Esophagus muscularis mucosa (tissue), 4 donors: ENCODE data around the gene IFT57. TPM values are rescaled to one million over a fixed set of nuclear protein-coding genes. Genes with fewer than 3 reads are reported as not detected.
A peak's percentile ranks its signal among the peaks of the same experiment; 100 is the strongest.
"Not testable (repeated sequence)": the region's sequence is repeated elsewhere in the genome, so short reads cannot be mapped to it uniquely, and the experiment has no call there.

Source experiments
- DNase-seq: peaks from one replicate; pipeline ENCODE4 v3.0.0-alpha.2; 2017; ENCODE audit errors: extremely low spot score
- H3K27ac ChIP-seq, 4 donors: fragments of 200-600 bp; sonication (generic); replicated peaks in 1 of 4; 1 replicate in 3 of 4; 2 replicates in 1 of 4; pipeline ENCODE4 v1.5.1; 2016 to 2019; ENCODE audit warnings: mild to moderate bottlenecking in 1 of 4
- H3K27me3 ChIP-seq, 4 donors: fragments of 200-600 bp; sonication (generic); one replicate each; pipeline versions ENCODE4 v1.5.1 to v1.6.0; 2016 to 2019
- H3K36me3 ChIP-seq, 4 donors: fragments of 200-600 bp; sonication (generic); one replicate each; pipeline ENCODE4 v1.5.1; 2016 to 2019
- H3K4me1 ChIP-seq, 4 donors: fragments of 200-600 bp; sonication (generic); one replicate each; pipeline ENCODE4 v1.5.1; 2016 to 2019
- H3K4me3 ChIP-seq, 4 donors: fragments of 200-600 bp; sonication (generic); 1 replicate in 2 of 4; 2 replicates in 2 of 4; pipeline ENCODE4 v1.5.1; 2016 to 2019; ENCODE audit warnings: mild to moderate bottlenecking in 4 of 4, moderate library complexity in 1 of 4
- H3K9me3 ChIP-seq, 4 donors: fragments of 200-600 bp; sonication (generic); 1 replicate in 3 of 4; 2 replicates in 1 of 4; pipeline ENCODE4 v1.5.1; 2016 to 2019
- EP300 ChIP-seq: sonication (generic); formaldehyde crosslinking; IDR thresholded peaks from one replicate; pipeline ENCODE4 v1.6.1; 2017; ENCODE audit warnings: antibody characterized with exemption
- POLR2A ChIP-seq: fragments of 450-650 bp; IDR thresholded peaks from one replicate; pipeline ENCODE4 v1.6.1; 2017; ENCODE audit warnings: antibody characterized with exemption, moderate library complexity, mild to moderate bottlenecking, low read depth
- POLR2AphosphoS5 ChIP-seq, 2 donors: sonication (generic); formaldehyde crosslinking; IDR thresholded peaks; one replicate each; pipeline ENCODE4 v1.6.1; 2017; ENCODE audit warnings: antibody characterized with exemption in 2 of 2
- WGBS: methylation state at CpG from one replicate; pipeline ENCODE4 v1.1.5; 2018; 5-methylcytosine and 5-hydroxymethylcytosine counted together
- intact Hi-C: fragments of 100-400 bp; cut with DNase I; formaldehyde crosslinking; loops from one replicate; pipeline ENCODE4 v1.15.1; 2023
- total RNA-seq, 4 donors: library from RNA; depleted of rRNA; stranded (reverse); fragments of >200 nt; gene quantifications; one replicate each; pipeline versions ENCODE4 v1.1.0 to v1.2.1, GENCODE V29; 2016
- TF ChIP-seq, protein P1 (sequence below), 3 experiments: fragments of 200-600 bp in 2 of 3; fragments of 450-650 bp in 1 of 3; sonication (generic) in 2 of 3; IDR thresholded peaks; one replicate each; pipeline ENCODE4 v1.5.1; 2017 to 2019; ENCODE audit warnings: antibody characterized with exemption in 3 of 3, mild to moderate bottlenecking in 2 of 3, moderate library complexity in 1 of 3

IFT57 gene, protein sequence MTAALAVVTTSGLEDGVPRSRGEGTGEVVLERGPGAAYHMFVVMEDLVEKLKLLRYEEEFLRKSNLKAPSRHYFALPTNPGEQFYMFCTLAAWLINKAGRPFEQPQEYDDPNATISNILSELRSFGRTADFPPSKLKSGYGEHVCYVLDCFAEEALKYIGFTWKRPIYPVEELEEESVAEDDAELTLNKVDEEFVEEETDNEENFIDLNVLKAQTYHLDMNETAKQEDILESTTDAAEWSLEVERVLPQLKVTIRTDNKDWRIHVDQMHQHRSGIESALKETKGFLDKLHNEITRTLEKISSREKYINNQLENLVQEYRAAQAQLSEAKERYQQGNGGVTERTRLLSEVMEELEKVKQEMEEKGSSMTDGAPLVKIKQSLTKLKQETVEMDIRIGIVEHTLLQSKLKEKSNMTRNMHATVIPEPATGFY
- 10 to 100 TPM; 52.3 to 82.4 (median 61.4) TPM for total RNA-seq

DNA sequence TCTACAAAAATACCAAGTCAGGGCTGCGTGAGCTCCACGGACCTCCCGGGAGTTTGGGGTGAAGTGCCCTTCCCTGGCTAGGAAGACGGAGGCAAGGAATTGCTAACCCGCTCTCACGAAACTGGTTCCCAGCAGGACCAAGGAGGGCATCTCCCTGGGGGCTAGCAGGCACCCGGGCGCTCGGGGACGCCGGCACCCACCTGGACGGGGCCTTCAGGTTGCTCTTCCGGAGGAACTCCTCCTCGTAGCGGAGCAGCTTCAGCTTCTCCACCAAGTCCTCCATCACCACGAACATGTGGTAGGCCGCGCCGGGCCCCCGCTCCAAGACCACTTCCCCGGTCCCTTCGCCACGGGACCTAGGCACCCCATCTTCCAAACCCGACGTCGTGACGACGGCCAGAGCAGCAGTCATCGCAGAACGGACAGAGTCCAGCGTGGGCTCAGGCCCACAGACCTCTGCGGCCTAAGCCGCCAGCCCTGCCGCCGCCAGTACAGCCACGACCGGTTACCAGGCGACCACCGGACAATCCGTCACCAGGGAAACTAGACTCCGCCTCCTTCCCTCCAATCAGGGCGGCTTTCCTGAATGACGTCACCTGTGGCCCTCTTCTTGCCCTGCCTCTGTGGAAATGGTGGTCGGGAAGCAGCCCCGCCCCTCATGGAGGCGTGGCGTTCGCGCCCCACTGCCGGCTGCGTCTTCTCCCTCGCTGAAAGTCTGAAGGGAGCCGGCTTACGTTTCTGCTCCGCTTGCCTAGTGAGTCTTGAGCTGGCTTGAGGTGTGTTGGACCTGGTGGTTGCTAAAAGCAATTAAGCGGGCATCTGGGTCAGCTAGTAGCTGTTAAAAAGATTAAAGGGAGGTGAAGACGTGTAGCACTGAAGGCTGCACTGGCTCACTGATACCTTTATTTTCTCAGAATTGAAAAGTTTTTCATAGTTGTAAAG, at the start of gene IFT57:
Gene IFT57, minus strand, starts transcription at position 514 of the 942 bp plus-strand sequence. Its CDS starts 102 bp downstream, at position 412.
- under 1% methylated on average over 27 of the region's 57 CpGs for WGBS
- intact Hi-C loops: loop anchor here (2.0 to 10.0 kb wide), 3 partner anchors 131 to 790 kb away; partner anchors contain the start of gene CD47
- peak; percentile 99 for DNase-seq
- no peak for TF ChIP-seq EP300
- peak; percentile 87 to 89 for TF ChIP-seq POLR2AphosphoS5 (IDR thresholded peaks at IDR 0.05)
- TF ChIP-seq, protein P1, sequence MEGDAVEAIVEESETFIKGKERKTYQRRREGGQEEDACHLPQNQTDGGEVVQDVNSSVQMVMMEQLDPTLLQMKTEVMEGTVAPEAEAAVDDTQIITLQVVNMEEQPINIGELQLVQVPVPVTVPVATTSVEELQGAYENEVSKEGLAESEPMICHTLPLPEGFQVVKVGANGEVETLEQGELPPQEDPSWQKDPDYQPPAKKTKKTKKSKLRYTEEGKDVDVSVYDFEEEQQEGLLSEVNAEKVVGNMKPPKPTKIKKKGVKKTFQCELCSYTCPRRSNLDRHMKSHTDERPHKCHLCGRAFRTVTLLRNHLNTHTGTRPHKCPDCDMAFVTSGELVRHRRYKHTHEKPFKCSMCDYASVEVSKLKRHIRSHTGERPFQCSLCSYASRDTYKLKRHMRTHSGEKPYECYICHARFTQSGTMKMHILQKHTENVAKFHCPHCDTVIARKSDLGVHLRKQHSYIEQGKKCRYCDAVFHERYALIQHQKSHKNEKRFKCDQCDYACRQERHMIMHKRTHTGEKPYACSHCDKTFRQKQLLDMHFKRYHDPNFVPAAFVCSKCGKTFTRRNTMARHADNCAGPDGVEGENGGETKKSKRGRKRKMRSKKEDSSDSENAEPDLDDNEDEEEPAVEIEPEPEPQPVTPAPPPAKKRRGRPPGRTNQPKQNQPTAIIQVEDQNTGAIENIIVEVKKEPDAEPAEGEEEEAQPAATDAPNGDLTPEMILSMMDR (IDR thresholded peaks at IDR 0.05): peak in 1 of 3 experiments; percentile 9
- TF ChIP-seq POLR2A: peak; percentile 30
- no peaks in the 10 kb centered on the region for H3K27me3 ChIP-seq
- H3K9me3 ChIP-seq: no peaks in the 10 kb centered on the region
- H3K36me3 ChIP-seq: peaks cover 0 to 6% (median 2%) of the 10 kb centered on the region in 4 donors
- peak within 1 kb of the TSS; percentile 77 to 86 (median 82) for H3K4me3 ChIP-seq
- H3K4me1 ChIP-seq: peaks cover 12 to 49% (median 47%) of the 10 kb centered on the region in 4 donors
- H3K27ac ChIP-seq: peak within 1 kb of the TSS; percentile 77 to 80 (median 78)

GRCh38 chr3:108271626-108272025, 49.4 kb upstream of the IFT57 start:
- H3K27ac ChIP-seq: no peak overlapping the region
- H3K4me1 ChIP-seq: no peaks in the 10 kb centered on the region
- TF ChIP-seq POLR2AphosphoS5 (IDR thresholded peaks at IDR 0.05) (no peak), POLR2A (no peak), EP300 (no peak)
- TF ChIP-seq, protein P1 (IDR thresholded peaks at IDR 0.05): no peak
- no peak for DNase-seq
- no peaks in the 10 kb centered on the region for H3K9me3 ChIP-seq
- no peak overlapping the region for H3K4me3 ChIP-seq
- no peaks in the 10 kb centered on the region for H3K27me3 ChIP-seq
- H3K36me3 ChIP-seq: no peaks in the 10 kb centered on the region
- intact Hi-C loops: no loop called here
- WGBS: 43% methylated on average over 2 of the region's 2 CpGs

GRCh38 chr3:108268235-108268634, 46.0 kb upstream of the IFT57 start:
- H3K4me1 ChIP-seq, intact Hi-C loops, H3K9me3 ChIP-seq, H3K27me3 ChIP-seq, H3K36me3 ChIP-seq, H3K4me3 ChIP-seq, H3K27ac ChIP-seq, DNase-seq: not testable (repeated sequence)
- 95% methylated on average over 3 of the region's 3 CpGs for WGBS

- H3K27ac ChIP-seq, intact Hi-C loops, H3K9me3 ChIP-seq, H3K4me1 ChIP-seq, H3K36me3 ChIP-seq, H3K27me3 ChIP-seq, DNase-seq, H3K4me3 ChIP-seq: not testable (repeated sequence)
- WGBS: 90% methylated on average over 5 of the region's 5 CpGs
Measured at GRCh38 chr3:108264534-108265298, 42.5 kb upstream of the IFT57 start.

GRCh38 chr3:108255131-108255530, 32.9 kb upstream of the IFT57 start:
- intact Hi-C loops: no loop called here
- Histone ChIP-seq H3K9me3 (no peaks in the 10 kb centered on the region), H3K4me1 (no peaks in the 10 kb centered on the region), H3K27me3 (no peaks in the 10 kb centered on the region), H3K27ac (no peak overlapping the region), H3K36me3 (no peaks in the 10 kb centered on the region), H3K4me3 (no peak overlapping the region)
- DNase-seq: no peak
- TF ChIP-seq EP300 (no peak), POLR2AphosphoS5 (IDR thresholded peaks at IDR 0.05) (no peak), POLR2A (no peak)
- TF ChIP-seq, protein P1 (IDR thresholded peaks at IDR 0.05): no peak
